GM21619 (cell line): ENCODE data around the gene CTLA4.

ENCODE experiments used
- ATAC-seq: cut with Tn5 transposase; IDR thresholded peaks from one replicate; pipeline ENCODE4 v1.9.1; 2021; ENCODE audit not compliant: unreplicated experiment

The CTLA4 gene

DNA sequence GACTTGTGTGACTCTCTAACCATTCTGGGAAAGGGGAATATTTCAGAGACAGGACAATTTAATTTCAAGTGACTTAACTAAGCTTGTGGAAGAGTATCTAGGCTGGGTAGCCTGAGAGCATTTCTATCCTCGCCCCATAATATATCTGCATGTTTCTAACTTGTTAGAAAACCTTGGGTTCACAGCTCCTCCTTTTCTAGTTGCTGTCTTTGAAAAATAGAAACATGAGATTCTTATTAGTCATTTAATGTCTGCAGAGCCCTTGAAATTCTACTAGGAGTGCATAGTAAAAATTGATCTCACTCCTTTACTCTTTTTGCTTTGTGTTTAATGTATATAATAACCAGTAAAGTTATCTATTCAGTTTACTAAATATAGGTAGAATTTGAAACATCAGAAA, 22.4 kb downstream of the CTLA4 start:
- no peak for ATAC-seq

DNA sequence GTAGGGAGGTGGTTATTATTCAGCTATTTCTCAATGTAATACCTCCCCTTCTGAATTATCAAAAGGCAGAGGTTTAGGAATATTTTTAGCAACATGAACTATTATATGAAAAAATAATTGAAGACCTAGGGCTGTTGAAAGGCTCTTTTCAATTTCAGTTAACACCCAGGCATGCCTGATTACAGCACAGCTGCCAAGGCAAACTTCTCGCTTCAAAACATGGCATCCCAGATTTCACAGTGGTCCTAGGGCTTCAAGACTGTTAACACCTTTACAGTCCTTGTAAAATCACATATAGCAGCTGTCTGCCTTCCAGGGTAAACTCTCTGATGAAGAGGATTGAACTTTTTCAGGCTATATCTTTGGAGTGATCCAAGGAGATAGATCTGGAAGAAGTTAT, 23.2 kb downstream of the CTLA4 start:
- ATAC-seq = no peak

DNA sequence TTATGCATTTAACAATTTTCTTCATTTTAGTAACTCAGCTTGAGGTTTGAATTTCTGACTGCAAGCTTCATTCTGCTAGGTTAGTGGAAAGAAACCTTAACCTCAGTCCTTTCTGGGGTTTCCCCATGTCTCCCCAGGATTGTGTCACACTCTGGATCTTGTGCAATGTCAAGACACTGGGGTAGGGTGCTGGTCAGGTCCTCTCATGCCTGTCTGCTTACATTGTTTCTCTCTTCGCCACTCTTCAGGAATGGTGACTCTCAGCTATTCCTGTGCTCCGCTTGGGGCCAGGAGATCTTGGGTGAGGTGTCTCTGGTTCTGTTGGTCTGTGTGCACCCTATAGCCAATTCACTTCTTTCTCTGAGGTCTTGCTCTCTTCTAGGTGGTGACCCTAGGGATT, 23.9 kb downstream of the CTLA4 start:
- no peak for ATAC-seq

DNA sequence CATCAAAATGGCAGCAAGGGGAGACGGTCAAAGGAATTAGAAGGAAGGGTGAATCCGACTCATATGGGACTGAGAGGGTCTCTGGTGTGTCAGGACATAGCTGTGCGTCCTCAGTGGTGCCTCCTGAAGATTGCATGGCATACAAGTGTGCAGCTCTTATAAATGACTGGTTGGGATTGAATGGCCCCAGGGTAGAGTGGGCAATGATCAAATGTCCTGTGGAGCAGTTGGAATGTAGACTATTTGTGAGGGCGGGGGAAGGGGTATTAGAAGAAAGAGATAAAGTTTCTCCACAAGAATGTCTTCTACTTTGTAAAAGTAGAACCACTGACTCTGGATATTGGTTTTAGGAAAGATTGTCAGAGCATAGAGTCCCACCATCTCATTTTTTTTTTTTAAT, 24.6 kb downstream of the CTLA4 start:
- no peak for ATAC-seq

DNA sequence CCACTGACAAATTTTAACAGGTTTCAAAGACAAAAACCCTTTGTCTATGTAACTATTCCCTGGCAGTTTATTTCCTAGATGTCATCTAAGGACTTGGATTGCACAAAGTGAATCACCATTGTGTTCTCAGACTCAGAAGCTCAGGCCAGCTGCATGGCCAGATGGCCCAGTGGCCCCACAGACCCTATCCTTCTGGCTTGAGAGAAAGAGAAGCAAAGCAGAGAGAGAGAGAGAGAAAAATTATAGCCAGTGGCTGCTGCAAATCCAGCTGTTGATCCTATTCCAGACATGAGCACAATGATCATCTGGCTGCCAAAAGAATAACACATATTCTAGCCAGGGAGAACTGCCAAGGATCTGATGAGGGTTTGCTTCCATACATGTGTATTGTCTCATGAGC, 25.8 kb downstream of the CTLA4 start:
- ATAC-seq = no peak

DNA sequence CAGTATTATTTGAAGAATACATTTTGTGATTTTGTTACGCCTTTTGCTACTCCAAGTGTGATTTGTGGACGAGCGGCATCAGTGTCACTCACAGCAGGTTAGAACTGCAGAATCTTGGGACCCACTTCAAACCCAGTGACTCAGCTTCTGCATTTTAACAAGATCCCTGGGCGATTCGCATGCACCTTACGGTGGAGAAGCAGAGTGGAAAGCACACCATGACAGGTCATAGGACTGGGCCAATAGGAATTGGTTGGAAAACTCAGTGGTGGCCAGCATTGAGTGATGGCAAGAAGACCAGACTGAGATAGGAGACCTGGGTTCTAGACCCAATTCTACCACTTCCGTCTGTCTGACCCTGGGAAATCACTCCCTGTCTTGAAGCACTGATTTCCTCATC, 26.3 kb downstream of the CTLA4 start:
- no peak for ATAC-seq

DNA sequence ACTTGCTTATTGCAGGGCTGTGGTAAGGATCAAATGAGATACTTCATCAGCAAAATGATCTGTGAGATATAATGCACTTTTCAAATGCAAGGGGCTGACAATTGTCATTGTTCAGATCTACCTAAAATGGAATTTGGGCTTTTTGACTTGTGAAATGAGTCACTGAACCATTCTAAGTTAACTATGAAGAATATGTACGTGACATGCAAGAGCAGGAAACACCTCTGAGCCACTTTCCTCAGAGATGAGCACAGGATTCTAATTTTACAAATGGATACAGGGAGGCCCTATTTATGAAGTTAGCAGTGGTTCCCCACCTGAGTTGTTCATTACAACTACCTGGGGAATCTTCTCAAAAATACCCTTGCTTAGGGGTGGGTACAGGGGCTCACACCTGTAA, 26.7 kb downstream of the CTLA4 start:
- ATAC-seq = no peak

DNA sequence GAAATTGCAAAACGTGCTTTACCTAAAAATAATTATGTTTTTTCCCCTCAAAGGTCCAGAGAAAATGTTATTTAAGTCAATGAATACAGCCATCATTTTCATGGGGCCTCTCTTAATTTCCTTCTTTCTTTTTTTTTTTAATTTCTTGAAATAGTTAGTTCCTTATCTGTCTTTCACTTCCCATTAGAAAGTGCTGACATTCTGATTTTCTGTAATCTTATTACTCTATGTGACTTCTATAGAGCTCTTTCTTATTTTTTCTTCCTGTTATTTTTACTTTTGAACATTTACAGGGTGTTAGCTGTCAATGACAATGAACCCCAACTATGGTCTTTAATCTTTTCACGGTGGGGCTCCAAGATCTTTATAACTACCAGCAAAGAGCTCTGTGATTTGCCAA, 30.0 kb downstream of the CTLA4 start:
- no peak for ATAC-seq

DNA sequence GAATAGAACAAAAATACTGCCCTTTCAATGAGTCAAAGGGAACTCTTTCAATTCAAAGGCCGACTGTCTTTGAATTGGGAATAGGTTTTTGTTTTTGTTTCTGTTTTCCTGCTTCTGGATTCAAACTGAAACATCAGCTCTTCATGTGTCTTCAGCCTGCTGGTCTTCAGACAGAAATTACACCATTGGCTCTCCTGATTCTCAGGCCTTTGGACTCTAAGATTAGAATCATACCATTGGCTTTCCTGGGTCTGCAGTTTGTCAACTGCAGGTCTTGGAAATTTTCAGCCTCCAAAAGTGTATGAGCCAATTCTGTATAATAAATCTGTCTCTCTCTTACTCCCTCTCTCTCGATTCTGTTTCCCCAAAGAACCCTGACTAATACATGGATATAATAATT, 31.1 kb downstream of the CTLA4 start:
- no peak for ATAC-seq

DNA sequence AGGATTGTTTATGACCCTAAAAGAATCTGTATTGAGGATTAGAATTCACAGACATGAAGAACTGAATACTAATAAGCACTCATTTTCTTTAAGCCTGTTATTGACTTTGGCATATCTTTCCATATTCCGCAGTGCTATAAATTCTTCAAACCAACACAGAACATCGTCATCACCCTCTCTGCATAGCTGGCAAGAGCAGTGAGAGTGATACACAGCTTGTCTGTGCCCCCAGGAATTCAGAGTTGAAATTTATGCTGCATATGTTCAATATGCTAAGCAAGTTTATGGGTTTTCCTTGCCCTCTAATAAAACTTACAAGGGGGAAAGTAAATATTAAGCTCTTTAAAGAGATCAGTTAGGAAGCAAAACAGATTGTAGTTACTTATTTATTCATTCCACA, 32.7 kb downstream of the CTLA4 start:
- no peak for ATAC-seq

DNA sequence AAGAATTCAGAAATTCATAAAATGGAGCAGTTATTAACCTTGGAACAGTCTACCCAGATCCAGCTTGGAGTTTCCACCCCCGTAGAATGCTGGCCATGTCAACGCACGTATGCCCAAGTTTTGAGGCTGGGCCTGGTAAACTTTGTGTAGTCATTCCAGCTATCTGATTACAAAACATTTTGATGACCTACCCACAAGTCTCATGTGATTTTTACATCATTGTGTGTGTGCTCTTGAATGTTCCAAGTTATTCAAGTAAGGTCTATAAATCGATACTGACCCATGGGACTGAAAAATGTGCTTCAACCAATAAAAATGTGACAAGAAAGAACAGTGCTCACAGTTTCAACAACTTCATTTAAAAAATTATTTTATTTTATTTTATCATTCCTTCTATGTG, 36.5 kb downstream of the CTLA4 start:
- ATAC-seq = no peak

DNA sequence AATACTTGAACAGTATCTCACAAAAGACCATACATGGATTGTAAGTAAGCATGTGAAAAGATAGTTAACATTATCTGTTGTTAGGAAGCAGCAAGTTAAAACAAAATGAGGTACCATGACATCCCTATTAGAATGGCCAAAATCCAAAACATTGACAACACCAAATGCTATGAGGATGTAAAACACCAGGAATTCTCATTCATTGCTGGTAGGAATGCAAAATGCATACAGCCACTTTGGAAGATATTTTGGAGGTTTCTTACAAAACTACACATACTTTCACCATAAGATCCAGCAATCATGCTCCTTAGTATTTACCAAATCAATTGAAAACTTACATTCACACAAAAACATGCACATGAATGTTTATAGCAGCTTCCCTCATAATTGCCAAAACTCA, 38.1 kb downstream of the CTLA4 start:
- no peak for ATAC-seq

DNA sequence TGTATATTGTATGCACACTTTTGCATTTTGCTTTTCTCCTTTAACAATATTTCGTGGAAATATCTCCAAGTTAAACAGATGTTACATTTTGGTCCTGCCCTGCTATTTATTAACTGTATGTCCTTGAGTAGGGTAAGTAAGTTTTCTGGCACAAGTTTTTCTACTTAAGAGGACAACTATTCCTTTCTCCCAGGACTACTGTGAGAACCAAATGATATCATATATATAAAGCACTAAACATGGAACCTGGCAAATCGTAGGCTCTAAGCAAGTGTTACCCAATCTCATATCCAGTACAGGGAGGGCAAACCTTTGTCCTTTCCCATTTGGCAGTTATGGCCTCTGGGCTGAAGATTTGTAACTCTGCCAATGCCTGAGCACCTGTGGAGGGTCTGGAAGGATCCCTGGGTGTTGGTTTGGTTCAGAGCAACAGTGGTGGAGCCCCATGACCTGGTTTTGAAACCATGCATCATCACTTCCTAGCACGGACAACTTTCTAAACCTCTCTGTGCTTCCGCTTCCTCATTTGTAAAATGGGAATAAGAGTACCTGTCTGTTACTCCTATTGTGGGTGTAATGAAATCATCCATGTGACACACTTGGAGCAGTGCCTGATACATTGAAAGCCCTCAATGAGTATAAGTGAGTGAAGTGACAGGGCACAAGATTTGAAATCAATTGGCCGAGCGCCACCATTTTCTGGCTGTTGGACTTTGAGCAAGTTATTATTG, 40.7 kb downstream of the CTLA4 start:
- ATAC-seq = no peak

DNA sequence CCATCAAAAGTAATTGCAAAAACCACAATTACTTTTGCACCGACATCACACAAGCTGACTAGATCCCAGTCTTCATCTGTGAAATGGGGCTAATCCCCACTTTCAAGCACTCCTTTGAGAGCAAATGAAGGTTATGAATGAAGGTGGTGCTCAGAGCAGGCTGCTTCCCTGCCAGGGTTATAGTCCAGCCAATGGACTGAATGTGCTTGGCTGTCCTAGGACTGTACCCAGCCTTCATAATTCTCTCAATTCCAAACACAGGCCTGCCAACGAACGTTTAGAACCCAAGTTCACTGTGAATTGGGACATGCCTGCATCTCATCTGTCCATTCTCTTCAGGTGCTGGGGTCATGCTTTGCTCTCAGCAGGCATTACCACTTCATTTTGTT, 41.2 kb downstream of the CTLA4 start:
- no peak for ATAC-seq

DNA sequence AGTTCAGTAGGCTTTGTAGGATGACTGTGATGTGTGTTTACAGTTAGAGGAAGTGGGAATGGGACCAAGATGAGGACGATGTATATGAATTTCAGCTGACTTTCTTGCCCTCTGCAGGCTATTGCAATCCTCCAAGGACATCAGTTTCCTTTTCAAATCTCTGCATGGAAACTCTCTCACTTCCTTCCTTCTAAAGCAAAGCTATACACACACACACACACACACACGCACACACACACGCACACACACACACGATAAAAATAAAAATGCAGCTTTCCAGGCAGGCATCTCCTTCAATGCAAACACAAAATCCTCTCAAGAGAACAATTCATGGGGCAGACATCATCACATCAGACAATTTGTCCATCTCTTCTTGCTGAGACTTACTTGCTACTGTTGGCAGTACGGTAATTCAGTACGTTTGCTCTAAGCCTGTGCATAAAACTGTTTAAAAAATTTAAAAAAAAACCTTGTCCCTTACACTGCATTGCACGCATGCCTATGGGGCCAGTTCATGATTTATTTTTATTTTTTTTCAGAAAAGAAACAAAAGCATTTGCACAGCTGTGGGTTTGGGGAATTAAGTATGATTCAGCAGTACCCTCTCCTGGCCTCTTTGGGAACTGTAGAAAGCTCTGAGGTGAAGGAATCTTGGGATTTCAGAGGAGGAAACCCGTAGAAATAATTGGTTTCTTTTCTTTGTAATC, 41.8 kb downstream of the CTLA4 start:
- ATAC-seq = no peak

DNA sequence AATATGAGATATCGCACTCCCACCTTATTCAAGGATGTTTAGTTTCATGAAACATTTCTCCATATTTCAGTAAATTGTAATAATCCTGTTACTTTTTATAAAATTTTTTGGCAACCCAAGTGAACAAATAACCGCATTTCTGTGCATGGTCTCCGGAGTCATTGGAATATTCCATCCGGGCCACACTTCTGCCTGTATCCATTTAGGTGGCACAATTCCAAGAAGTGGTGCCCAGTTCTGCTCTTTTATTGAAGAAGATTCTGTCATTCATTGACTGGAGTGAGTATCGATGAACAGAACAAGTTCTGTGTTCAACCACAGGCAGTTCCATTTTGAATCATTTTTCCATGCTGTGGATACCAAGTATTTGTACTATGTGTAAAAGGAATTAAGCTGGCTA, 42.4 kb downstream of the CTLA4 start:
- no peak for ATAC-seq

DNA sequence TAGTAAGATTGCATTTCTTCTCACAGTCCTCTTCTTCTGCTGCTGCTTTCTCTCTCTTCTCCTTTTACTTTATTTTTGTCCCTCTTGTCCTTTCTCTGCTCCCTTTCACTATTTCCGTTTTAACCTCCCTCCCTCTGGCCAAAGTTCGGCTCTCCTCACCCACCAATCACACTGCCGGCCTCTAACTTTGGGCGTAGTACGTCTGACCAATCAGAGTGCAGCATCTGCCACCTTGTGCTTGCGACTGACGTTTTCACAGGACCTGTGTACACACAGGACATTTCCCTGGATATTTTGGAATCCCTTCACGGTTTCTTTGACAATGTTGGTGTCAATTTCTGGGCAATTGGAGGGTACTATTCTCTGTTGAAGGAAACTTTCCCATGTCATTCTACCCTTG, 46.4 kb downstream of the CTLA4 start:
- ATAC-seq = no peak

DNA sequence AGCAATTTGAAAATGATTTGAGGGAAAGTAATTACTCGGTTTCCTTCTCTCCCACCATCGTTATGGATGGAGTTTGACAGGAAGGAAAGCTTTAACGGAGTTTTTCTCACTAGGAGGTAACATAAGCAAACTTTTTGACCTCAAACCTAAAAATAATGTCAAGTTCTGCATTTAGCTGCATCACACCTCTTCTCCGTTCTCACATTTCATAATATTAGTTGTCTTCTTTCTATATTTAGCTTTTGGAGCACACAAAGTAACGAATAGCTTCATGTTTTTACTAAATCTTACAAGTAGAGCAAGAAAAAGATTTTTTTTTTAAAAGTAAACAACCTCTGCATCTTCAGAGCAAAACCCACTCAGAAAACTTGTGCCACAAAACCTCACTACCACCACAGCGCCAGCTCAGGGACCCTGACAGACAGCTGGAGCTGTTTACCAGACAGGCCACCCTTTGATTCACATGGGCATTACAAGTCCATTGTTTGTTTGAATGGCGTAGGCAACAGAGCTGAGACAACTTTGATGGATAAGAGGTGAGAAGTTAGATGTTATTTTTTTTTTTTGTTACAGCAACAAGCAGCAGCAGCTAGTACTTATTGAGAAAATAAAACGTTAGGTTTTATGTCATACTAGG, 47.1 kb downstream of the CTLA4 start:
- no peak for ATAC-seq

DNA sequence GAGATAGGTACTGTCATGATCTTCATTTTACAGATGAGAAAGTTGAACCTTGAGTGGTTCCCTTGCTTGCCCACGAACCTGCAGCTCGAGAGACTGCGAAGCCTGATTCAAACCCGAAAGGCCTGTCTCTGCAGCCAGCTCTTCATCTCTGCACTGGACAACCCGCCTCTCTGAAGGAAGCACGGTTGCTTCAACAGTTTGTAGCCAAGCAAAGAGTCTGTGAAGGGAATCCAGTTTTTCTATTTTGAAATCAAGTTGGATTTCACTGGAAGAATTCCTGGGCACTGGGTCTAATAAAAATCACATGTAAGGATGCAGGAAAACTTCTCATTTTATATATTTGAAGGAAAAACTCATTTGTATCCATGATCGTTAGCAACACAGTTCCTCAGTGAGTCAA, 47.7 kb downstream of the CTLA4 start:
- ATAC-seq = no peak

DNA sequence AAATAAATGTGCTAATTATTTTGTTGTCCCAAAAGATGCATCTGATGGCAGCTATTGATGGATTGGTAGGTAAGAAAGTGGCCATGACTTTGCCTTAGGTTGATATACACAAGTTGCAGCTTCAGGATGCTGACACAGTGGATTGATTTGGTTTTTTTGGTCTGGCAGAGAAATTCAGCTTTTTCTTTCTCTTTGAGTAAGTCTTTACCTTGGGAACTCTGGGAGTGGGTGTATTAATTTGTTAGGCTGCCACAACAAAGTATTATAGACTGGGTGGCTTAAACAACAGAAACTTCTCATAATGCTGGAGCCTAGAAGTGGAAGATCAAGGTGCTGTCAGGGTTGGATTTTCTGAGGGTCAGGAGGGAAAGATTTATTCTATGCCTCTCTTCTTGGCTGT, 49.2 kb downstream of the CTLA4 start:
- no peak for ATAC-seq

DNA sequence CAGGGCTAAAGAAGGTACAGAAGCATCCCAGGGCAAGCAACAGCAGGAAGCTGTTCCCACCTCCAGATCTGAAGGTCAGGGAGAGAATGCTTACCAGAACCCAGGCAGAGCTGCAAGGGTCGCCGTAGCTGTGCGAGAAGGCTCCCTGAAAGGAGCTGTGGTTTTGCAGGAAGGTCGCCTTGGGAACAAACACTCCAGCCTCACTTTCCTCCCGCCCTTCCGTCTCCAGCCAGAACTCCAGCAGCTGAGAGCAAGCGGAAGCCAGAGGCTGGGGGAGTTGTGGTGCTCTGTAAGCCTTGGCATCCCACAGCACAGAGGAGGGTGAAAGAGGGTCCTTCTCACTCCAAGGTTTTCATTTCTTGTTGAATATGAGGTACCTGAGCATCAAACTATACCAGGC, 50.7 kb downstream of the CTLA4 start:
- no peak for ATAC-seq

DNA sequence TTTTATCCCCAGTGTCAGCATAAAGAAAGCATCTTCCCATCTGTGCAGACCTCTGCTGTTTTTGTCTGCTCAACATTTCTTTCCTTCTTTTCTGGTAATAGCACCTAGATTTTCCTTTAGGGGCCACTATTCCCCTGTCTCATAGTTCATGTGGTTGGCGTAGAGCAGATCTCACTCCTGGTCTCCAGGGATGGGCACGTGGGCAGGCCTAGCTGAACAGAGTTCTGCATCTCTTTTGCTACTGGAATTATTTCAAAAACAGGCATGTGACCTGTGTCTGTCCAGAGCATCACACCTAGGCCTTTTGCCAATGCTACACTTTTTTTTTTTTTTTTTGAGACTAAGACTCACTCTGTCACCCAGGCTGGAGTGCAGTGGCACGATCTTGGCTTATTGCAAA, 51.3 kb downstream of the CTLA4 start:
- ATAC-seq = no peak
